ENCODE results near the gene SOD1. TPM values are rescaled to one million over a fixed set of nuclear protein-coding genes. Genes with fewer than 3 reads are reported as not detected.

Gene SOD1
- total and polyA plus RNA-seq, 3 donors from 2014 or later = 135 to 265 (median 170) TPM

DNA sequence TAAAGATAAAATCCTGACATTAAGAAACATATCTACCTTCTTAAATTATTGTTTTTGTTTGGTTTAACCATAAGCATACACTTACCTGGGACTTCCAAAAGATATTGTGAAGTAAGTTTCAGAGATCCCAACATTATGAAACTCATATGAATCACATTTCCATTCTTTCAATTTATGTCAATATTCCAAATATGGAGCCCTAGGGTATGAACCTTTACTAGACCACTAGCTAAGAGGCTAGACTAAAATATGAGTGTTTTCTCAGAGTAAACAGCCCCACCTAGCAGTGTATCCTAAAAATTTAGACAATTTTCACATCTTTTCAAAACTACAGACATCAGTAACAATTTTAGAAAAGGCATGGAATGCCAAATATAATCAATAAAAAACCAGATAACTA, 48.0 kb downstream of the SOD1 start:
- TF ChIP-seq CTCF (IDR thresholded peaks at IDR 0.05) = no peak
- no peak for TF ChIP-seq POLR2A (IDR thresholded peaks at IDR 0.05)
- no peaks in the 10 kb centered on the region for H3K27me3 ChIP-seq
- no peaks in the 10 kb centered on the region for H3K4me1 ChIP-seq
- intact Hi-C loops (cut with DNase I; ENCODE audit: low total_unique reads) = no loop called here
- no peak overlapping the region for H3K4me3 ChIP-seq
- no peak for DNase-seq
- H3K36me3 ChIP-seq (ENCODE audit: low read depth, missing control alignments) = no peaks in the 10 kb centered on the region
- H3K9me3 ChIP-seq = no peaks in the 10 kb centered on the region
- no peak overlapping the region for H3K27ac ChIP-seq

GRCh38 chr21:31708541-31708940, 49.0 kb downstream of the SOD1 start:
- H3K36me3 ChIP-seq (ENCODE audit: low read depth, missing control alignments) = no peaks in the 10 kb centered on the region
- no peak for DNase-seq
- TF ChIP-seq POLR2A (IDR thresholded peaks at IDR 0.05) (no peak), CTCF (IDR thresholded peaks at IDR 0.05) (no peak)
- 52 to 70% methylated on average over 1 of the region's 1 CpG for WGBS, 2 donors
- no peaks in the 10 kb centered on the region for H3K4me1 ChIP-seq
- no peak overlapping the region for H3K27ac ChIP-seq
- no peak overlapping the region for H3K4me3 ChIP-seq
- intact Hi-C loops (cut with DNase I; ENCODE audit: low total_unique reads) = no loop called here
- H3K9me3 ChIP-seq = no peaks in the 10 kb centered on the region
- no peaks in the 10 kb centered on the region for H3K27me3 ChIP-seq

DNA sequence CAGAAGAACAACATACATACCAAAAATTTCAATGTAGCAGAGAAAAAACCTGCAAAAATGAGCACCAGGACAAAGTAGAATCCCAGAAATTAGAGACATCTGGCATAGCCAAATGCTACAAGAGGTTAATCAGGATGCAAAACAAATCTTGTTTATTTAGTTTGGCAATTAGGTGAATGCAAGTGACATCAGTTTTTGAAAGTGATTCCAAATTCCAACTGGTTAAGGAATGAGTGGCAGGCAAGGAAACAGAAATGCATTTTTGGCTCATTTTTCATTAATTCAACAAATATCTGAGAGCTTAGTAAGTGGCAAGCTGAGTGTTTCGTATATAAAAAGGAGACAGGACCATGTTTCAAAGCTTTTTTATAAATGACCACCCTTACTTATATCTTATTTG, 51.1 kb downstream of the SOD1 start:
- TF ChIP-seq POLR2A (IDR thresholded peaks at IDR 0.05) (no peak), CTCF (IDR thresholded peaks at IDR 0.05) (no peak)
- H3K9me3 ChIP-seq = no peaks in the 10 kb centered on the region
- H3K4me1 ChIP-seq = peaks cover 2% of the 10 kb centered on the region
- intact Hi-C loops (cut with DNase I; ENCODE audit: low total_unique reads) = no loop called here
- DNase-seq = no peak
- WGBS, 2 donors = 57 to 58% methylated on average over 1 of the region's 1 CpG
- H3K27ac ChIP-seq = no peak overlapping the region
- no peaks in the 10 kb centered on the region for H3K36me3 ChIP-seq (ENCODE audit: low read depth, missing control alignments)
- H3K4me3 ChIP-seq = no peak overlapping the region
- H3K27me3 ChIP-seq = no peaks in the 10 kb centered on the region

DNA sequence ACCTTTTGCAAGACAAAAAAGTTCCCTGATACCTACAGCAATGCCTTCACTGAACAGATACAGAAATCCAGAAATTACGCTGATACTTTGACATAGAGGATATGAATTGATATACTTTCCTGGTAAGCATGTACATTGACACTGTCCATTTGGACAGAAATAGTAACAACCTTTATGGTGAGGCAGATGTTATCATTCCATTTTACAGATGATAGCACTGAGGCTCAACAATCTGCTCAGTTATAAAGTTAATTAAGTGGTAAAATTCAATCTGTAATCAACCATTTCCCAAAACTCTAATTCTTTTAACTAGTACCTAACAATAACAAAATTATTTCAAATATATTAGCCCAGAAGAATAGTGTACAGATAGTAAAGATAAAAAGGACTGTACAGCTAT, 51.8 kb downstream of the SOD1 start:
- Histone ChIP-seq H3K27me3 (no peaks in the 10 kb centered on the region), H3K9me3 (no peaks in the 10 kb centered on the region), H3K27ac (no peak overlapping the region), H3K4me1 (peaks cover 10% of the 10 kb centered on the region), H3K4me3 (no peak overlapping the region), H3K36me3 (ENCODE audit: low read depth, missing control alignments) (no peaks in the 10 kb centered on the region)
- no peak for DNase-seq
- TF ChIP-seq CTCF (IDR thresholded peaks at IDR 0.05) (no peak), POLR2A (IDR thresholded peaks at IDR 0.05) (no peak)
- intact Hi-C loops (cut with DNase I; ENCODE audit: low total_unique reads) = no loop called here
- WGBS, 2 donors = 91 to 100% methylated on average over 1 of the region's 1 CpG

DNA sequence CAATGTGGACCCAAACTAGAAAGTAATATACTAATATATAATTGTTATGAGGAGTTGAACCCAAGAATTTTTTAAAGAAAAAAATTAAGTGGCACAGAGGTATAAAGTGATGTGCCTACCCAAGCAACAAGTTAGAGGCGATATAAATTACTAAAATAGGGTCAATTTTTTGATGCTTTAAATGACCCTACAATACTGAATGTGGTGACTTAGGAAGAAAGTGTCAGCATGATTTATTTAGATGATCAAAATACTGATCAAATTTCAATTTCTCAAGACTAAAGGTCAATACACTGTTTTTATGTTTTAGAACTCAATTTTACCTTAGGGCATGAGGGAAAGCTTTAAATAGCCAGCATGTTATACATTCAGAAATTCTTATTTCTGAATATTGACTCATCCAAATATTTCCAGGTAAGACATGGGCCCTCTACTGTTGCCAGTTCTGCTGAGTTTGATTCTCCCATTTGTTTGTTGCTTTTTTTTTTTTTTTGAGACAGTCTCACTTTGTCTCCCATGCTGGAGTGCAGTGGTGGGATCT, 52.3 kb downstream of the SOD1 start:
- H3K4me3 ChIP-seq = no peak overlapping the region
- 97 to 100% methylated on average over 1 of the region's 1 CpG for WGBS, 2 donors
- no peak for DNase-seq
- no peaks in the 10 kb centered on the region for H3K9me3 ChIP-seq
- H3K27ac ChIP-seq = no peak overlapping the region
- H3K4me1 ChIP-seq = peaks cover 11% of the 10 kb centered on the region
- intact Hi-C loops (cut with DNase I; ENCODE audit: low total_unique reads) = no loop called here
- no peaks in the 10 kb centered on the region for H3K27me3 ChIP-seq
- no peaks in the 10 kb centered on the region for H3K36me3 ChIP-seq (ENCODE audit: low read depth, missing control alignments)
- TF ChIP-seq CTCF (IDR thresholded peaks at IDR 0.05) (no peak), POLR2A (IDR thresholded peaks at IDR 0.05) (no peak)

All from testis (tissue), 3 donors.